GM19455 (cell line): ENCODE results near the gene RANBP17.
"Not testable (repeated sequence)": the region's sequence is repeated elsewhere in the genome, so short reads cannot be mapped to it uniquely, and the experiment has no call there.

Experiments used
- ATAC-seq: cut with Tn5 transposase; IDR thresholded peaks from one replicate; pipeline ENCODE4 v1.9.1; 2021; ENCODE audit not compliant: unreplicated experiment

RANBP17 gene

GRCh38 chr5:170937914-170938313, 76.1 kb downstream of the RANBP17 start:
- ATAC-seq: no peak

- no peak for ATAC-seq
Measured at GRCh38 chr5:170939178-170939577, 77.4 kb downstream of the RANBP17 start.

- ATAC-seq: no peak
Measured at GRCh38 chr5:170941788-170942187, 80.0 kb downstream of the RANBP17 start.

- no peak for ATAC-seq
Measured at GRCh38 chr5:170945275-170945674, 83.5 kb downstream of the RANBP17 start.

GRCh38 chr5:170960567-170960966, 98.7 kb downstream of the RANBP17 start:
- ATAC-seq: no peak

GRCh38 chr5:170963521-170963920, 101.7 kb downstream of the RANBP17 start:
- ATAC-seq: no peak

GRCh38 chr5:170974461-170974860, 112.6 kb downstream of the RANBP17 start:
- no peak for ATAC-seq

GRCh38 chr5:170980261-170980660, 118.4 kb downstream of the RANBP17 start:
- ATAC-seq: not testable (repeated sequence)

- ATAC-seq: no peak
Measured at GRCh38 chr5:170985486-170985885, 123.7 kb downstream of the RANBP17 start.

GRCh38 chr5:170986598-170986997, 124.8 kb downstream of the RANBP17 start:
- no peak for ATAC-seq

GRCh38 chr5:170993476-170993875, 131.7 kb downstream of the RANBP17 start:
- no peak for ATAC-seq

GRCh38 chr5:171010086-171010485, 148.3 kb downstream of the RANBP17 start:
- ATAC-seq: no peak

- no peak for ATAC-seq
Measured at GRCh38 chr5:171010816-171011215, 149.0 kb downstream of the RANBP17 start.

- ATAC-seq: no peak
Measured at GRCh38 chr5:171023508-171023907, 161.7 kb downstream of the RANBP17 start.

GRCh38 chr5:171024084-171024483, 162.3 kb downstream of the RANBP17 start:
- ATAC-seq: no peak

- ATAC-seq: no peak
Measured at GRCh38 chr5:171029401-171029800, 167.6 kb downstream of the RANBP17 start.

- no peak for ATAC-seq
Measured at GRCh38 chr5:171031977-171032376, 170.2 kb downstream of the RANBP17 start.

GRCh38 chr5:171032435-171032973, 170.7 kb downstream of the RANBP17 start:
- no peak for ATAC-seq

- ATAC-seq: not testable (repeated sequence)
Measured at GRCh38 chr5:171041893-171042292, 180.1 kb downstream of the RANBP17 start.

- no peak for ATAC-seq
Measured at GRCh38 chr5:171050916-171051315, 189.1 kb downstream of the RANBP17 start.

GRCh38 chr5:171055875-171056454, 194.1 kb downstream of the RANBP17 start:
- no peak for ATAC-seq

GRCh38 chr5:171067540-171068130, 205.8 kb downstream of the RANBP17 start:
- no peak for ATAC-seq

GRCh38 chr5:171074747-171075146, 212.9 kb downstream of the RANBP17 start:
- ATAC-seq: no peak
